ENCODE results near the gene CELF5. TPM values are rescaled to one million over a fixed set of nuclear protein-coding genes. Genes with fewer than 3 reads are reported as not detected.

CELF5 gene
- total RNA-seq, 1 experiment from 2014 or later = 1.2 TPM

- peak overlapping the region; percentile 79 for H3K27ac ChIP-seq (ENCODE audit: low read length)
- peak overlapping the region; percentile 78 to 79 for H3K4me3 ChIP-seq (ENCODE audit: low read depth in 2 of 2, low read length in 2 of 2)
- ChIA-PET POLR2A (no interaction called here), CTCF (interaction anchor here (0.6 kb wide), 1 partner anchor 51 kb away, joined by 5 read pairs; no protein-coding TSS in a partner anchor)
- H3K9me3 ChIP-seq (ENCODE audit: control insufficient read depth, insufficient read depth, low read depth, low read length) = no peaks in the 10 kb centered on the region
- in situ Hi-C loops (cut with HindIII; ENCODE audit: low pct_unique_long_range_greater_than_20kb, low sequenced_read_pairs) (no loop called here), intact Hi-C loops (cut with micrococcal nuclease; ENCODE audit: unreplicated experiment) (no loop called here)
- no TSS peak for BruUV-seq (replicated peaks)
- H3K27me3 ChIP-seq (ENCODE audit: control insufficient read depth, insufficient read depth, low read length) = no peaks in the 10 kb centered on the region
- no peaks in the 10 kb centered on the region; the same call in 1 of the 2 replicates for H3K36me3 ChIP-seq (ENCODE audit: control insufficient read depth, insufficient read depth, low read length)
- no peaks in the 10 kb centered on the region for H3K4me1 ChIP-seq (ENCODE audit: control insufficient read depth, insufficient read depth, low read length)
- no peak for TF ChIP-seq SIN3A (IDR thresholded peaks at IDR 0.05; ENCODE audit: borderline replicate concordance, insufficient read depth, low read depth, low read length)
- no peak for TF ChIP-seq TCF7L2 (IDR thresholded peaks at IDR 0.05; ENCODE audit: low read depth, low read length)
- no peak for TF ChIP-seq POLR2AphosphoS5 (IDR thresholded peaks at IDR 0.05; ENCODE audit: low read depth, low read length)
- no peak for TF ChIP-seq REST (IDR thresholded peaks at IDR 0.05; ENCODE audit: insufficient read depth in 1 of 2, low read depth in 2 of 2, low read length in 1 of 2)
- TF ChIP-seq CTCF (IDR thresholded peaks at IDR 0.05) = no peak
- ATAC-seq (peak; percentile 62), DNase-seq (ENCODE audit: low read depth, low spot score) (no peak)
Observed at GRCh38 chr19:3186160-3186688, 38.2 kb upstream of the CELF5 start.

- H3K4me1 ChIP-seq (ENCODE audit: control insufficient read depth, insufficient read depth, low read length) = no peaks in the 10 kb centered on the region
- no peaks in the 10 kb centered on the region; the same call in 1 of the 2 replicates for H3K36me3 ChIP-seq (ENCODE audit: control insufficient read depth, insufficient read depth, low read length)
- no peaks in the 10 kb centered on the region for H3K9me3 ChIP-seq (ENCODE audit: control insufficient read depth, insufficient read depth, low read depth, low read length)
- ChIA-PET POLR2A (no interaction called here), CTCF (no interaction called here)
- peak overlapping the region; percentile 79 for H3K27ac ChIP-seq (ENCODE audit: low read length)
- TF ChIP-seq TCF7L2 (IDR thresholded peaks at IDR 0.05; ENCODE audit: low read depth, low read length) (no peak), SIN3A (IDR thresholded peaks at IDR 0.05; ENCODE audit: borderline replicate concordance, insufficient read depth, low read depth, low read length) (no peak), REST (IDR thresholded peaks at IDR 0.05; ENCODE audit: insufficient read depth in 1 of 2, low read depth in 2 of 2, low read length in 1 of 2) (no peak), POLR2AphosphoS5 (IDR thresholded peaks at IDR 0.05; ENCODE audit: low read depth, low read length) (no peak), CTCF (IDR thresholded peaks at IDR 0.05) (no peak)
- in situ Hi-C loops (cut with HindIII; ENCODE audit: low pct_unique_long_range_greater_than_20kb, low sequenced_read_pairs) (no loop called here), intact Hi-C loops (cut with micrococcal nuclease; ENCODE audit: unreplicated experiment) (no loop called here)
- H3K27me3 ChIP-seq (ENCODE audit: control insufficient read depth, insufficient read depth, low read length) = no peaks in the 10 kb centered on the region
- DNase-seq (ENCODE audit: low read depth, low spot score) (no peak), ATAC-seq (no peak)
- peak overlapping the region; percentile 78 to 79 for H3K4me3 ChIP-seq (ENCODE audit: low read depth in 2 of 2, low read length in 2 of 2)
- TSS peak; percentile 53 for BruUV-seq (replicated peaks)
Observed at GRCh38 chr19:3186891-3187661, 37.4 kb upstream of the CELF5 start.
